Large intestine (tissue), 3 donors: ENCODE results near the gene TCF25. TPM values are rescaled to one million over a fixed set of nuclear protein-coding genes. Genes with fewer than 3 reads are reported as not detected.

Experiments
- DNase-seq, 2 donors: peaks; one replicate each; pipeline versions ENCODE4 v3.0.0 to v3.0.0-alpha.2; 2013
- H3K27ac ChIP-seq: one replicate; pipeline ENCODE4 v1.5.1; 2013; ENCODE audit warnings: low read length
- H3K27me3 ChIP-seq: 2 replicates; pipeline ENCODE4 v1.6.1; 2013; ENCODE audit warnings: low read length; ENCODE audit not compliant: control insufficient read depth, insufficient read depth
- H3K36me3 ChIP-seq: 2 replicates; pipeline ENCODE4 v1.6.1; 2013; ENCODE audit warnings: low read length; ENCODE audit not compliant: control insufficient read depth, insufficient read depth
- H3K4me1 ChIP-seq: one replicate; pipeline ENCODE4 v1.6.1; 2013; ENCODE audit warnings: low read length; ENCODE audit not compliant: control insufficient read depth, insufficient read depth
- H3K4me3 ChIP-seq: one replicate; pipeline ENCODE4 v1.5.1; 2013; ENCODE audit warnings: low read length
- H3K9me3 ChIP-seq: one replicate; pipeline ENCODE4 v1.6.1; 2013; ENCODE audit warnings: mild to moderate bottlenecking, low read depth, low read length, moderate library complexity; ENCODE audit not compliant: control insufficient read depth
- WGBS: methylation state at CpG from one replicate; pipeline ENCODE4 v1.1.5; 2013; ENCODE audit warnings: low lambda C conversion rate; ENCODE audit not compliant: insufficient coverage; 5-methylcytosine and 5-hydroxymethylcytosine counted together
- polyA plus RNA-seq: library from polyadenylated mRNA; unstranded; fragments of 120-200 nt; gene quantifications from one replicate; pipeline ENCODE4 v1.2.1, GENCODE V29; 2013

TCF25 gene
- polyA plus RNA-seq, 1 donor: 129 TPM

GRCh38 chr16:89949121-89949742 lies 75.8 kb downstream of the TCF25 start:
- Histone ChIP-seq H3K9me3 (no peaks in the 10 kb centered on the region), H3K27me3 (peaks cover 16% of the 10 kb centered on the region), H3K4me1 (peaks cover 10% of the 10 kb centered on the region), H3K4me3 (peak overlapping the region; percentile 41), H3K36me3 (no peaks in the 10 kb centered on the region), H3K27ac (no peak overlapping the region)
- no CpG with 5 or more reads among the region's 55 CpGs for WGBS
- no peak for DNase-seq

DNA sequence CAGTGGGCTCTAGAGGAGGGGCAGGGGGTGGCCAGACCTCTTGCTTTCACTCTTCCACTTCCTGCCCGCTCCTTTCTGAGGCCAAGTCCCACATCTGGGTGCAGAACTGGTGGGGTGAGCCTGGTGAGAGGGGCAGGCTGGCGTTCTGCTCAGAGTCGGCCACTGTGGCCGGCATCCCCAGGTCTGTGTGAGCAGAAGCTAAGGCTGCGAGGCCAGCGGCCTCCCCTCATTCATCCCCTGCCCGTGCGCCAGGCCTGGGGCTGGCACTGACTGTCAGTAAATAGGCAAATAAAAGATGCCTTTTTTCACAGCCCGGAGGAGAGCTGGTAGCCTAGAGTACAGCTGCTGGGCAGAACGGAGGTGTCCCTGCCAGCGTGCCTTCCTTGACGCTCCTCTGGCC lies 76.4 kb downstream of the TCF25 start:
- Histone ChIP-seq H3K4me1 (peaks cover 10% of the 10 kb centered on the region), H3K4me3 (peak overlapping the region; percentile 41), H3K36me3 (no peaks in the 10 kb centered on the region), H3K27ac (no peak overlapping the region), H3K9me3 (no peaks in the 10 kb centered on the region), H3K27me3 (peaks cover 15% of the 10 kb centered on the region)
- no CpG with 5 or more reads among the region's 12 CpGs for WGBS
- no peak for DNase-seq

GRCh38 chr16:89951509-89951908 lies 78.1 kb downstream of the TCF25 start:
- no peak for DNase-seq
- H3K4me3 ChIP-seq: no peak overlapping the region
- peaks cover 10% of the 10 kb centered on the region for H3K4me1 ChIP-seq
- peaks cover 5% of the 10 kb centered on the region for H3K36me3 ChIP-seq
- no peaks in the 10 kb centered on the region for H3K9me3 ChIP-seq
- no peak overlapping the region for H3K27ac ChIP-seq
- peaks cover 11% of the 10 kb centered on the region for H3K27me3 ChIP-seq
- WGBS: no CpG with 5 or more reads among the region's 5 CpGs

- peaks cover 10% of the 10 kb centered on the region for H3K4me1 ChIP-seq
- H3K9me3 ChIP-seq: no peaks in the 10 kb centered on the region
- no peak overlapping the region for H3K27ac ChIP-seq
- 100% methylated on average over 1 of the region's 12 CpGs for WGBS
- DNase-seq: no peak
- H3K27me3 ChIP-seq: peaks cover 7% of the 10 kb centered on the region
- H3K4me3 ChIP-seq: no peak overlapping the region
- peaks cover 9% of the 10 kb centered on the region for H3K36me3 ChIP-seq
Measured at GRCh38 chr16:89952049-89952448, 78.7 kb downstream of the TCF25 start.

GRCh38 chr16:89952551-89952950 lies 79.2 kb downstream of the TCF25 start:
- Histone ChIP-seq H3K4me3 (no peak overlapping the region), H3K4me1 (peaks cover 9% of the 10 kb centered on the region), H3K27me3 (peaks cover 3% of the 10 kb centered on the region), H3K27ac (no peak overlapping the region), H3K36me3 (peaks cover 13% of the 10 kb centered on the region), H3K9me3 (no peaks in the 10 kb centered on the region)
- no peak for DNase-seq
- no CpG with 5 or more reads among the region's 6 CpGs for WGBS

- H3K4me1 ChIP-seq: peaks cover 4% of the 10 kb centered on the region
- no peak overlapping the region for H3K4me3 ChIP-seq
- WGBS: no CpG with 5 or more reads among the region's 11 CpGs
- DNase-seq: no peak
- no peaks in the 10 kb centered on the region for H3K9me3 ChIP-seq
- no peaks in the 10 kb centered on the region for H3K27me3 ChIP-seq
- H3K36me3 ChIP-seq: peaks cover 26% of the 10 kb centered on the region
- H3K27ac ChIP-seq: no peak overlapping the region
Measured at GRCh38 chr16:89953671-89954406, 80.4 kb downstream of the TCF25 start.

DNA sequence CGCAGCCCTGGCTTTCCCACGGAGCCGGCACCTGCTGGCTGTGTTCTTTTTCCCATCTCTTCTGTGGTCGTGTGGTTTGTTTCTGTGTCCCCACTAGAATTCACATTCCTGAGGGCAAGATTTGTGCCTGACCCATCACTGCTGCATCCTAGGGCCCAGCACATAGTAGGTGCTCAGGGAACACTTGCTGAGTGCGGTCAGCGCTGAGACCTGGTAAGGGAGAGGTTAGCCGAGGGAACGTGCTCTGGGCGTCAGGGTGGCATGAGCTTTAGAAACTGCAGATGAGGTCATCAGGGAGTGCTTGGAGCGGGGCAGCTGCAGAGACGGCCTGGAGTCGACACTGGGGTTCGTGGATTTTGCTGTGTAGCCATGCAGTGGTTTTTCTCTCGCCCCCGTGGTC lies 81.1 kb downstream of the TCF25 start:
- peaks cover 30% of the 10 kb centered on the region for H3K36me3 ChIP-seq
- peaks cover 2% of the 10 kb centered on the region for H3K4me1 ChIP-seq
- H3K4me3 ChIP-seq: no peak overlapping the region
- no peaks in the 10 kb centered on the region for H3K9me3 ChIP-seq
- WGBS: no CpG with 5 or more reads among the region's 15 CpGs
- H3K27me3 ChIP-seq: no peaks in the 10 kb centered on the region
- no peak overlapping the region for H3K27ac ChIP-seq
- DNase-seq: no peak

DNA sequence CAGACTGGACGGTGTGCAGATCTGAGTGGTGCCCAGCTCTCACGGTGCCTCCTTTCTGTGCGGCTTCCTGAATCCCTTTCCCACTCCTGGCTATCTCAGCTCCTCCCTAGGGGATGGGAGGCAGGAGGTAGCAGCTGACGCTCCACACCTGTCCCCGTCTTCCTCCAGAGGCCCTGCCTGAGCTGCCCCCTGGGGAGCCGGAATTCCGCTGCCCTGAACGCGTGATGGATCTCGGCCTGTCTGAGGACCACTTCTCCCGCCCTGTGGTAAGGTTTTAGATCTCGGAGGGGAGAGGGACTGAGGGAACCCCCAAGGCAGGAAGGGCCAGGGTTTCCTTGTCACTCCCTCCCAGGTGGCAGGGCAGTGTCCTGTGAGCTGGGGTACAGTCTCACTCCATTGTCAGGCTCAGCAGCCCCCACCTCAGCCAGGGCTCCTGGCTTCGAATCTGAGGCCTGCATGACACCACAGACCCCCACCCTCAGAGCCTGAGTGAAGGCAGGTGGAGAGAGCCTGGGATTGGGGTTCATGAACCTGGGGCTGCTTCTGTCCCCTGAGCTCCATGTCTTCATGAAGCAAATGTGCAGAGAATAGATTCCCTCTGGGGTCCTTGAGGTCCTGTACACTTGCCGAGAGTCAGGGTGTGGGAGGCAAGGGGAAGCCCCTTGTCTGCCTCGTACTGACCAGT lies 81.8 kb downstream of the TCF25 start:
- H3K27me3 ChIP-seq: no peaks in the 10 kb centered on the region
- H3K4me3 ChIP-seq: no peak overlapping the region
- H3K4me1 ChIP-seq: no peaks in the 10 kb centered on the region
- H3K27ac ChIP-seq: no peak overlapping the region
- H3K9me3 ChIP-seq: no peaks in the 10 kb centered on the region
- DNase-seq: no peak
- no CpG with 5 or more reads among the region's 15 CpGs for WGBS
- peaks cover 34% of the 10 kb centered on the region for H3K36me3 ChIP-seq

DNA sequence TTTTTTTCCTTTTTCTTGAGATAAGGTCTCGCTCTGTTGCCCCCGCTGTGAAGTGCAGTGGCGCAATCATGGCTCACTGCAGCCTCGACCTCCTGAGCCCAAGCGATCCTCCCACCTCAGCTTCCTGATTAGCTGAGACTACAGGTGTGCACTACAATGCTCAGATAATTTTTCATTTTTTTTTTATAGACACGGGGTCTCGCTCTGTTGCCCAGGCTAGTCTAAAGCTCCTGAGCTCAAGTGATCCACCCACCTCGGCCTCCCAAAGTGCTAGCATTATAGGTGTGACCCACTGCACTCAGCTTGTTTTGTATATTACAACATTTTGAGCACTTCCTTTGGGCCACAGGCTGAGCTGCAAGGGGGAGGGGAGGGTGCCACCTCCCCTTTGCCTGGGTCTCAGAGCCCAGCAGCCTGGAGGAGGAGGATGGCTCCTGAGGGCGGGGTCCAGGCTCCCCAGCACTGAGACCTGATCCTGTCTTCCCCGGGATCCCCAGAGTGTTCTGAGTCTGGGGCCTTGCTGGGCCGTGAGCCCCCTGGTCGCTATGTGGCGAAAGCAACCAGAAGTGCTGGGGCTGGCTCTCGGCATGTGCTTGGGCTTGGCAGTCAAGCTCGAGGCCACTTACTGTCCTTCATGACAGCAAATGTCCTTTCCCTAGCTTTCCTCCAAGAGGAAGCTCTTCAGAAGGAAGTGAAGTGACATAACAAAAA lies 83.3 kb downstream of the TCF25 start:
- Histone ChIP-seq H3K27me3 (no peaks in the 10 kb centered on the region), H3K4me1 (no peaks in the 10 kb centered on the region), H3K4me3 (no peak overlapping the region), H3K9me3 (no peaks in the 10 kb centered on the region), H3K27ac (no peak overlapping the region), H3K36me3 (peaks cover 37% of the 10 kb centered on the region)
- DNase-seq: no peak
- 93% methylated on average over 3 of the region's 15 CpGs for WGBS

DNA sequence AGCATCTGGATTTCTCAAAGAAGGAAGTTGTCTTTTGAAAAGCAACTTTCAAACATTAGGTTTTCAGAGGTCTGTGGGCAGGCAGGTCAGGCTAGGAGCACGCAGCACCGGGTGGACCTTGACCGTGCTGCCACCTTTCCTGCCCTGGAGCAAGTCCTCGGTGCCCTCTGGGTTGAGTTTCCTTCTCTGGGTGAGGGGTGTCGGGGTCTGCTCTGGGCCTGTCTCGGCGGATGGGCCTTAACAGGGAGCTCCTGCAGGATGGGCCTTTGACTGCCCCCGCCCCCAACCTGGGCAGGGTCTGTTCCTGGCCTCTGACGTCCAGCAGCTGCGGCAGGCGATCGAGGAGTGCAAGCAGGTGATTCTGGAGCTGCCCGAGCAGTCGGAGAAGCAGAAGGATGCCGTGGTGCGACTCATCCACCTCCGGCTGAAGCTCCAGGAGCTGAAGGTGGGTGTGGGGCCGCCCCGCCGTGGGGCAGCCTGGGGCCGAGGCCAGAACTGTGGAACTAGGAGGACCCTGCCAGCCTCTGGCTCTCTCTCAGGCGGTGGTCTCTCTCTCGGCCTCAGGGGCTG lies 83.9 kb downstream of the TCF25 start:
- Histone ChIP-seq H3K36me3 (peaks cover 37% of the 10 kb centered on the region), H3K4me1 (no peaks in the 10 kb centered on the region), H3K27ac (no peak overlapping the region), H3K9me3 (no peaks in the 10 kb centered on the region), H3K4me3 (no peak overlapping the region), H3K27me3 (no peaks in the 10 kb centered on the region)
- WGBS: no CpG with 5 or more reads among the region's 23 CpGs
- no peak for DNase-seq
